Loucy (cell line): ENCODE data around the gene ZNF468.

Experiments
- EZH2phosphoT487 ChIP-seq: fragments of 200-600 bp; IDR thresholded peaks from 2 replicates; pipeline ENCODE4 v1.6.1; 2018; ENCODE audit warnings: antibody characterized with exemption, mild to moderate bottlenecking, moderate library complexity, borderline replicate concordance
- TF ChIP-seq, protein P1 (sequence below): fragments of 200-600 bp; sonication (generic); conservative IDR thresholded peaks from 2 replicates; pipeline ENCODE4 v1.5.1; 2014; ENCODE audit warnings: mild to moderate bottlenecking, antibody characterized with exemption, low read length

DNA sequence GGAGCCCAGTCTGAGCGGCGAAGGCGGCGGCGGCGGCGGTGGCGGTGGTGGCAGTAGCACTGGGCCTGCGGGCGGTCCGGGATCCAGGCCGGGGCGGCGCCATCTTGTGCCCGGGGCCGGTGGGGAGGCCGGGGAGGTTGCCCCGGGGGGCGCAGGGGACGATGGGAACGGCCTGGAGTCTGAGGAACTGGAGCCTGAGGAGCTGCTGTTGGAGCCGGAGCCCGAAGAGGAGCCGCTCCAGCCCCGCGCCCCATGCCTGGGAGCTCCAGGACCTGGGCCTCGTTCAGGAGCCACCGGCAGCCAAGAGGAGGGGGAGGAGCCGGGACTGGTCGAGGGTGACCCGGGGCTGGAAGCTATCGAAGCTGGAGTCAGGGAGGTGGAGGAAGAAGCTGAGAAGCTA lies 47.6 kb downstream of the ZNF468 start:
- TF ChIP-seq, protein P1, sequence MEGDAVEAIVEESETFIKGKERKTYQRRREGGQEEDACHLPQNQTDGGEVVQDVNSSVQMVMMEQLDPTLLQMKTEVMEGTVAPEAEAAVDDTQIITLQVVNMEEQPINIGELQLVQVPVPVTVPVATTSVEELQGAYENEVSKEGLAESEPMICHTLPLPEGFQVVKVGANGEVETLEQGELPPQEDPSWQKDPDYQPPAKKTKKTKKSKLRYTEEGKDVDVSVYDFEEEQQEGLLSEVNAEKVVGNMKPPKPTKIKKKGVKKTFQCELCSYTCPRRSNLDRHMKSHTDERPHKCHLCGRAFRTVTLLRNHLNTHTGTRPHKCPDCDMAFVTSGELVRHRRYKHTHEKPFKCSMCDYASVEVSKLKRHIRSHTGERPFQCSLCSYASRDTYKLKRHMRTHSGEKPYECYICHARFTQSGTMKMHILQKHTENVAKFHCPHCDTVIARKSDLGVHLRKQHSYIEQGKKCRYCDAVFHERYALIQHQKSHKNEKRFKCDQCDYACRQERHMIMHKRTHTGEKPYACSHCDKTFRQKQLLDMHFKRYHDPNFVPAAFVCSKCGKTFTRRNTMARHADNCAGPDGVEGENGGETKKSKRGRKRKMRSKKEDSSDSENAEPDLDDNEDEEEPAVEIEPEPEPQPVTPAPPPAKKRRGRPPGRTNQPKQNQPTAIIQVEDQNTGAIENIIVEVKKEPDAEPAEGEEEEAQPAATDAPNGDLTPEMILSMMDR, result no peak
- TF ChIP-seq EZH2phosphoT487, result no peak
